WERI-Rb-1 (cell line): Measurements from ENCODE around the gene CCL11.

Experiments
- DNase-seq: peaks from one replicate; pipeline ENCODE4 v3.0.0-alpha.2; 2020
- H3K27ac ChIP-seq: fragments of 250-450 bp; sonication (Bioruptor Pico); 2 replicates; pipeline ENCODE4 v1.5.1; 2020; ENCODE audit warnings: mild to moderate bottlenecking, moderate library complexity
- H3K27me3 ChIP-seq: fragments of 250-450 bp; sonication (Bioruptor Pico); 2 replicates; pipeline ENCODE4 v1.5.1; 2021; ENCODE audit warnings: mild to moderate bottlenecking, low read depth, moderate library complexity; ENCODE audit not compliant: insufficient read depth, severe bottlenecking
- H3K36me3 ChIP-seq: fragments of 250-450 bp; sonication (Bioruptor Pico); 2 replicates; pipeline ENCODE4 v1.5.1; 2020; ENCODE audit warnings: mild to moderate bottlenecking, moderate library complexity
- H3K4me3 ChIP-seq: 2 replicates; pipeline ENCODE4 v1.5.1; 2011; ENCODE audit warnings: low read depth, mild to moderate bottlenecking, control low read depth, low read length
- H3K9me3 ChIP-seq: fragments of 250-450 bp; sonication (Bioruptor Pico); 2 replicates; pipeline ENCODE4 v1.5.1; 2021; ENCODE audit warnings: mild to moderate bottlenecking, moderate library complexity; ENCODE audit not compliant: severe bottlenecking
- TF ChIP-seq, protein P1 (sequence below): IDR thresholded peaks from 2 replicates; pipeline ENCODE4 v1.5.1; 2011; ENCODE audit warnings: low read depth, mild to moderate bottlenecking, control low read depth, inconsistent platforms, low read length

The CCL11 gene

DNA sequence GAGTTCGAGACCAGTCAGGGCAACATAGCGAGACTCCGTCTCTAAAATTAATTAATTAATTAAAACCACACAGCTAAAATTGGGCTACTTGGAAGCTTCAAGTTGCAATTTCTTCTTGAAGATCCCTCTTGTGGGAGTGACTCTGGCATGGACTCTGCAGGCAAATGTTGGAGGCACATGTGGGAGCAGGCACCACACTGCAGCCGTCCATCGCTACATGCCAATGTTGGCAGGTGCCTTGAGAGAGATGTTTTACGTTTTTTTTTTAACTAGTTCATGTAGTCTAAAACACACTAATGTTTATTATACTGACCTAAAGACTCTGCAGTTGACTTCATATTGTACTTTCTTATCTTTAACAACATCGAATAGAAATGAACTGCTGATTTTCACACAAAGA is 25.7 kb downstream of the CCL11 start:
- no peak overlapping the region for H3K27ac ChIP-seq
- H3K9me3 ChIP-seq: no peaks in the 10 kb centered on the region
- H3K4me3 ChIP-seq: no peak overlapping the region
- DNase-seq: no peak
- H3K36me3 ChIP-seq: no peaks in the 10 kb centered on the region
- TF ChIP-seq, protein P1, sequence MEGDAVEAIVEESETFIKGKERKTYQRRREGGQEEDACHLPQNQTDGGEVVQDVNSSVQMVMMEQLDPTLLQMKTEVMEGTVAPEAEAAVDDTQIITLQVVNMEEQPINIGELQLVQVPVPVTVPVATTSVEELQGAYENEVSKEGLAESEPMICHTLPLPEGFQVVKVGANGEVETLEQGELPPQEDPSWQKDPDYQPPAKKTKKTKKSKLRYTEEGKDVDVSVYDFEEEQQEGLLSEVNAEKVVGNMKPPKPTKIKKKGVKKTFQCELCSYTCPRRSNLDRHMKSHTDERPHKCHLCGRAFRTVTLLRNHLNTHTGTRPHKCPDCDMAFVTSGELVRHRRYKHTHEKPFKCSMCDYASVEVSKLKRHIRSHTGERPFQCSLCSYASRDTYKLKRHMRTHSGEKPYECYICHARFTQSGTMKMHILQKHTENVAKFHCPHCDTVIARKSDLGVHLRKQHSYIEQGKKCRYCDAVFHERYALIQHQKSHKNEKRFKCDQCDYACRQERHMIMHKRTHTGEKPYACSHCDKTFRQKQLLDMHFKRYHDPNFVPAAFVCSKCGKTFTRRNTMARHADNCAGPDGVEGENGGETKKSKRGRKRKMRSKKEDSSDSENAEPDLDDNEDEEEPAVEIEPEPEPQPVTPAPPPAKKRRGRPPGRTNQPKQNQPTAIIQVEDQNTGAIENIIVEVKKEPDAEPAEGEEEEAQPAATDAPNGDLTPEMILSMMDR: no peak
- peaks cover 84% of the 10 kb centered on the region for H3K27me3 ChIP-seq

DNA sequence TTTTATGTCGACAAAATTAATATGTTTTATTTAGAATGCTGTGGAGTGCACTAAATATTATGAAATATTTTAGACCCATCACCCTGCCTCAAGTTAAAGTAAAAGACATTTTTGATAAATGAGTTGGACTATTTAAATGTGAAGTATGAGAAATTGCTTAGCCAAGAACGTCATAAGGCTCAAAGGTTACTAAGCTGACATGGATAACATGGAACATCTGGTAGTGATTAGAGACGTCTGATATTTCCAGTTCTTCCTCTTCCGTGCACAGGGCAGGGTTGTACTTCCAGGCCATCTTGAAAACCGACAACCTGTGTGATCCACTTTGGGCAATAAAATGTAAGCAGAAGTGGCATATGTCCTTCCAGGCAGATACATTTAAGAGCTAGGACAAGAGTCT is 26.5 kb downstream of the CCL11 start:
- Histone ChIP-seq H3K27ac (no peak overlapping the region), H3K27me3 (peaks cover 79% of the 10 kb centered on the region), H3K9me3 (no peaks in the 10 kb centered on the region), H3K4me3 (no peak overlapping the region), H3K36me3 (no peaks in the 10 kb centered on the region)
- TF ChIP-seq, protein P1: no peak
- no peak for DNase-seq

DNA sequence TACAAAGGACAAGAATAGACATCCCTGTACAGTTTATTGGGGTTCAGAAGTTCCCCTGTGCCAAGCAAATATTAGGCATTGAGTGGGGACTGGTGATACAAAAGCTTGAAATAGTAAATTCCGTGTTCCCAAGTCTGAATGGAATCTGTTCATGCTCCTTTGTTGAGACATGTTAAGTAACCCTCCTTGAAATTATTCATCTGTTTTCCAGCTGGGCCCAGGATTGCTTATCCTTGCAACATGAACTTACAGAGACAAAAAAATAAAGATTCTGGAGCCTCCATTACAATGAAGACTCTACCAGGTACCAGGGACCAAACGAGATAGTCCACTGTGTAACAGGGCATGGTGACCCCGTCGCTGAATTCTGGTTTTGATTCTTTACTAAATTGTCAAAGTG is 27.6 kb downstream of the CCL11 start:
- Histone ChIP-seq H3K36me3 (no peaks in the 10 kb centered on the region), H3K9me3 (no peaks in the 10 kb centered on the region), H3K4me3 (no peak overlapping the region), H3K27ac (no peak overlapping the region), H3K27me3 (peaks cover 73% of the 10 kb centered on the region)
- DNase-seq: no peak
- TF ChIP-seq, protein P1: no peak

DNA sequence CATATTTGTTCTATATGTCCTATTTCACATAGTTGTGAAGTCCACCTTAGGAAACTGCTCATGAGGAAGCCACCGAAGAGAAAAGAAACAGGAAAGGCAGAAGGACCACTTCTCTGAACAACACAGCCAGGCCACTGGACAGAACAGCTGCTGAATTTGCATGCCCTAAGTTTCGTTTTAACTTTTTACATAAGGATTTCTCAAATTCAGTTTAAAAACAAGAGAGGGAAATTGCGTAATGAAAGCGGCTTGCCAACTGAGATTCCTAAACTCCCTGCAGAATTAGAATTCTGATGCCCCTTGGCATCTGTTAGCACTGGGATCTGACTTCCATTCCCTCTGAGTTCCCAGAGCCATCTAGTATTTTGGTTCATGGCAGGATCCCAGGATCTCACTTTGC is 28.7 kb downstream of the CCL11 start:
- TF ChIP-seq, protein P1: no peak
- Histone ChIP-seq H3K4me3 (no peak overlapping the region), H3K27ac (no peak overlapping the region), H3K9me3 (no peaks in the 10 kb centered on the region), H3K27me3 (peaks cover 72% of the 10 kb centered on the region), H3K36me3 (no peaks in the 10 kb centered on the region)
- no peak for DNase-seq

DNA sequence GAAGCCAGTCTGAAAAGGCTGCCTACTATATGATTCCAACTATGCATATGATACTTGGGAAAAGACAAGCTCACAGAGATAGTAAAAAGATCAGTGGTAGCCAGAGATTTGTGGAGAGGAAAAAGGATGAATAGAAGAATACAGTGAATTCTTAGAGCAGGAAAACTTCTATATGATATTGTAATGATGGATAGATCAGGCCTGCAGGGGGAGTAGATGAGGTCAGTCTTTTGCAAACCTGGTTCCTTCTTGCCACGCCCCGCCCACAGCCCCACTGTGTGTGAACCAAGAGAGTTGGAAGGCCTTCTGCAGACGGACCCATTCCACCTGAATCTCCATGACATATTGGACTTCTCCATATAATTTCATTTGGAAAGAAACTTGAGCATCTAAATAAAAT is 32.9 kb downstream of the CCL11 start:
- peak; percentile 20 for DNase-seq

DNA sequence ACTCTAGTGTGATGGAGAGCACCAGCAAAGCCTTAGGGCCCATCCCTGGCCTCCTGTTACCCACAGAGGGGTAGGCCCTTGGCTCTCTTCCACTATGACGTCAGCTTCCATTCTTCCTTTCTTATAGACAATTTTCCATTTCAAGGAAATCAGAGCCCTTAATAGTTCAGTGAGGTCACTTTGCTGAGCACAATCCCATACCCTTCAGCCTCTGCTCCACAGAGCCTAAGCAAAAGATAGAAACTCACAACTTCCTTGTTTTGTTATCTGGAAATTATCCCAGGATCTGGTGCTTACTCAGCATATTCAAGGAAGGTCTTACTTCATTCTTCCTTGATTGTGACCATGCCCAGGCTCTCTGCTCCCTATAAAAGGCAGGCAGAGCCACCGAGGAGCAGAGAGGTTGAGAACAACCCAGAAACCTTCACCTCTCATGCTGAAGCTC is 33.5 kb downstream of the CCL11 start, which contains the start of gene CCL8:
TSS of gene CCL8 (plus strand) at position 397 of the 445 bp plus-strand sequence. CDS start 67 bp downstream, outside the sequence.
- Histone ChIP-seq H3K36me3 (no peaks in the 10 kb centered on the region), H3K4me3 (no peak within 1 kb of the TSS), H3K9me3 (no peaks in the 10 kb centered on the region), H3K27ac (no peak within 1 kb of the TSS), H3K27me3 (peaks cover 58% of the 10 kb centered on the region)
- DNase-seq: no peak
- TF ChIP-seq, protein P1: no peak

More for the DNA sequence above, 32.9 kb downstream of the CCL11 start:
- no peak overlapping the region for H3K4me3 ChIP-seq
- no peaks in the 10 kb centered on the region for H3K9me3 ChIP-seq
- no peak overlapping the region for H3K27ac ChIP-seq
- peaks cover 60% of the 10 kb centered on the region for H3K27me3 ChIP-seq
- TF ChIP-seq, protein P1: 0 out of 2 replicates have a peak, but pooled peaks have one; percentile 11
- H3K36me3 ChIP-seq: no peaks in the 10 kb centered on the region
